ENCODE measurements around the gene PLEKHA1. TPM values are rescaled to one million over a fixed set of nuclear protein-coding genes. Genes with fewer than 3 reads are reported as not detected.

PLEKHA1 gene
- total RNA-seq, 1 experiment from 2014 or later, result 7.3 TPM

DNA sequence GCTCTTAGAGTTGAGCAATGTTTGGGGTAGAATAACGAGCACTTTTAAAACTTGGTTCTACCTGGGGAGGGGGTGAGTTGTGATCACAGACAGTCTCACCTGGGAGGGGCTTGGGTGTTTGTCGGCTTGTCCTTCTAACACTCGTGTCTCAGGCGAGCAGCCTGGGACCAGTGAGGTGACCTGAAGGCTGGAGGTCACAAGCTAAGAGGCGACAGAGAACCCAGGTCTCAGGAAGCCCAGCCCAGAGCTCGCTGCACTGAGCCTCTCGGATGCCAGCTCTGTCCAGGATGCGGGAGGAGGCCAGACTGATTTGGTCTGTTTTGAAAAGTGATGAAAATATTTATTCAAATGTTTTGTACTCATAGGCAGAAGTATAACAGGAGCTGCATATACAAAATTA, 98.6 kb downstream of the PLEKHA1 start:
- H4K20me1 ChIP-seq (ENCODE audit: insufficient read depth, low read depth, low read length), result no peaks in the 10 kb centered on the region
- H3K27ac ChIP-seq (ENCODE audit: low read length), result no peak overlapping the region
- H2AFZ ChIP-seq (ENCODE audit: low read length), result no peak overlapping the region
- H3K9me2 ChIP-seq (replicated peaks; ENCODE audit: insufficient read depth, low read length), result no peaks in the 10 kb centered on the region
- no peak overlapping the region for H3K4me2 ChIP-seq (ENCODE audit: low read depth, low read length, poor library complexity, severe bottlenecking)
- no peaks in the 10 kb centered on the region for H3K4me1 ChIP-seq (ENCODE audit: low read length)
- H3K9ac ChIP-seq (ENCODE audit: low read length), result no peak overlapping the region
- no peaks in the 10 kb centered on the region for H3K27me3 ChIP-seq (ENCODE audit: low read length)
- H3K79me2 ChIP-seq (ENCODE audit: low read length), result no peaks in the 10 kb centered on the region
- no peaks in the 10 kb centered on the region for H3K9me3 ChIP-seq (ENCODE audit: low read length)
- no peak for DNase-seq
- H3K36me3 ChIP-seq (ENCODE audit: insufficient read depth, low read length), result no peaks in the 10 kb centered on the region
- H3K4me3 ChIP-seq (ENCODE audit: low read length), result no peak overlapping the region

DNA sequence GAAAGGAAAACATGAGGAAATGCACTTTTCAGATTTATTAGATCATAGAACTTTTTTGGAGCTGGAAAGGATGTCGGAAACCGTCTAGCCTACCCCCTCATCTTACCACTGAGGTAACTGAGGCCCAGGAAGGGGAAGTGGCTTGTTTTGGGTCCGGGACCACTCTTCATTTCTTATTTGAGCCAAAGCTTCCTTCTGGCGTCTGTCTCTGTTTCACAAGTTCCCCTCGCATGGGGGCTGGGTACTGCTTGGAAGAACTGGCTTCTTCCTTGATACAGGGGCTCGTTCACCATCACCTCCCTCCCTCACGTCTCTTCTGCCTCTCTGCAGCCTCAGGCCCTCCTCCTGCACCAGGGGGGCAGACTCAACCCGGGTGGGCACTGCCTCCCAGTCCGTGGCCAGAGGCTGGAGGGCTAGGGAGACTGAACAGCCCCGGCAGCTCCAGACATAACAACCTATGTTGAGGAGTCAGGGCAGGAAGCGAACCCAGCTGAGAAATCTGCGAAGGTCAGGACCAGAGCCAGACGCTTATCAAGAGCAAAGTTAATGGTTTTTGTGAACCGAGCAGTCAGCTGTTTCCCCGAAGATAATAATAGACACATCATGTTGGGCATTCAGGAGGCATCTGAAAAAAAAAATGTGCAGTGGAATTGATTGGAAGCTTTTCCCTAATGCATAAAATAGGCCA, 99.8 kb downstream of the PLEKHA1 start:
- Histone ChIP-seq H3K9me2 (replicated peaks; ENCODE audit: insufficient read depth, low read length) (no peaks in the 10 kb centered on the region), H3K9ac (ENCODE audit: low read length) (no peak overlapping the region), H3K36me3 (ENCODE audit: insufficient read depth, low read length) (no peaks in the 10 kb centered on the region), H3K9me3 (ENCODE audit: low read length) (no peaks in the 10 kb centered on the region), H3K4me2 (ENCODE audit: low read depth, low read length, poor library complexity, severe bottlenecking) (no peak overlapping the region), H3K4me1 (ENCODE audit: low read length) (no peaks in the 10 kb centered on the region), H3K79me2 (ENCODE audit: low read length) (no peaks in the 10 kb centered on the region), H3K4me3 (ENCODE audit: low read length) (no peak overlapping the region), H3K27me3 (ENCODE audit: low read length) (no peaks in the 10 kb centered on the region), H4K20me1 (ENCODE audit: insufficient read depth, low read depth, low read length) (no peaks in the 10 kb centered on the region), H3K27ac (ENCODE audit: low read length) (no peak overlapping the region), H2AFZ (ENCODE audit: low read length) (no peak overlapping the region)
- no peak for DNase-seq

DNA sequence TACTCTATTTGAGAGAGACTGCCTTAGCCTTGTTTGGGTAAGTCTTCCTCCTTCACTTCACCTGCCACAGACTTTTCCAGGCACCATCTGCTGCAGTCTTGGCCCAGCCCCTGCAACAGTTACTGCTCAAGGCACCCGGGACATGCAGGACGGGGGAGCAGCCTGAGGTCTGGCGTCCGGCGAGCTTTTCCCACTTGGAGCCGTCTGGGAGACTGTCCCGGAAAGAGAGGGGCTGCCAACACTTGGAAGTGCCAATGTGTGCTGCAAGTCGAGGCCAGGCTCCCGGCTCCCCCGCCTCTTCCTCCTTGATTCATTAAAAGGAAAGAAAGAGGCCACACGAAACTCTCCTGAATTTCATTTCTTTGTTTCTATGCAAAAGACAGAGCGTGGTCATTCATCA, 100.6 kb downstream of the PLEKHA1 start:
- H3K4me2 ChIP-seq (ENCODE audit: low read depth, low read length, poor library complexity, severe bottlenecking), result no peak overlapping the region
- H3K9me2 ChIP-seq (replicated peaks; ENCODE audit: insufficient read depth, low read length), result no peaks in the 10 kb centered on the region
- no peaks in the 10 kb centered on the region for H4K20me1 ChIP-seq (ENCODE audit: insufficient read depth, low read depth, low read length)
- no peak for DNase-seq
- H3K4me1 ChIP-seq (ENCODE audit: low read length), result no peaks in the 10 kb centered on the region
- H3K36me3 ChIP-seq (ENCODE audit: insufficient read depth, low read length), result no peaks in the 10 kb centered on the region
- H3K9me3 ChIP-seq (ENCODE audit: low read length), result no peaks in the 10 kb centered on the region
- no peak overlapping the region for H3K27ac ChIP-seq (ENCODE audit: low read length)
- no peak overlapping the region for H3K9ac ChIP-seq (ENCODE audit: low read length)
- H2AFZ ChIP-seq (ENCODE audit: low read length), result no peak overlapping the region
- no peaks in the 10 kb centered on the region for H3K27me3 ChIP-seq (ENCODE audit: low read length)
- H3K4me3 ChIP-seq (ENCODE audit: low read length), result no peak overlapping the region
- H3K79me2 ChIP-seq (ENCODE audit: low read length), result no peaks in the 10 kb centered on the region

DNA sequence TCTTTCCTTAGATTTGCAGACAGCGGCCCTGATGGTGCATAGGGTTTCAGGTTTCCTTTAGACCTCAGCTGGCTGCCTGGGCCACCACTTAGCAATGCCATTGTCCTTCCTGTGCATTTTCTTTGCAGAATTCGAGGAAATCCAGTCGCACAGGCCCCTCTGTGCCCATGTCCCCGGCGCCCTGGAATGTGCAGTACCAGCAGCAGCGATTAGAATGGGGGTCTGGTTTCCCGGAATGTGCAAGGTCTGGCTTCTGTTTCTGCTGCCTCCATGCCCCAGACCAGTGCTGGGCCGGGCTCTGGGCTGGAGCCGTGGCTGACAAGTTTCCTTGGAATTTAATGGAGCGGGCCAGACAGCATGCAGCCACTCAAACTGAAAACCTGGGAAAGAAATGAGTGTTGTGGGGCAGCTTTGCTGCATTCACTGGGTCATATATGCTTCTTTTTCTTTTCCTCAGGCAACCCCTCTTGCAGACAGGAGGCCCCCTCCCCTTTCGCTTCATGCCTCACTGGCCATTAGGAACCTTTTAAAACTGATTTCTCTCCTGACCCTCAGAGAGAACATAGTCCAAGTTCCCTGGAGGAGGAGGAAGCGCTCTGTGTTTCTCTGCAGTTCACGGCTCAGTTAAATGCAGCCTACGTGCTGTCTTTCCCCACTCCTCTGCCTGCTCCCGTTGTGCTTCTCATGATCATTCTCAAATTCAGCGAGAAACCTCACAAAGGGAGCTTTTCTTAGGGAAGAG, 101.3 kb downstream of the PLEKHA1 start:
- H3K9ac ChIP-seq (ENCODE audit: low read length), result no peak overlapping the region

DNA sequence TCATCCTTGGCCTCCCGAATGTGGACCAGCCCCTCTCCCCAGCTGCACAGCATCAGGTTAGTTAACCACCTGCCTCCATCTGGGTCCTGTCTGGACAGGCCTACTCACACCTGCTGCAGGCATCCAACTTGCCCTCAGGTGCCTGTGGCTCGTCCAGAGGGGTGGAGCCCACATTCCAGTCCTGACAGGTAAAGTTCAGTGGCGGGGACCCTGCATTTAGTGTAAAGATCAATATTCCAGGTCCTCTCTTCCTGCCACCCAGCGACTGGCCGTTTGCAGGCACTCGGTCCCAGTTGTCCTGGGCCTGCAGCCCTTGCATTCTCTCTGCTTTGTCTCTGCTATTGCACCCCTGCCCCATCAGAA, 101.8 kb downstream of the PLEKHA1 start:
- Histone ChIP-seq H3K9me3 (ENCODE audit: low read length) (no peaks in the 10 kb centered on the region), H3K36me3 (ENCODE audit: insufficient read depth, low read length) (no peaks in the 10 kb centered on the region), H3K4me3 (ENCODE audit: low read length) (no peak overlapping the region), H3K4me2 (ENCODE audit: low read depth, low read length, poor library complexity, severe bottlenecking) (no peak overlapping the region), H3K9me2 (replicated peaks; ENCODE audit: insufficient read depth, low read length) (no peaks in the 10 kb centered on the region), H3K27ac (ENCODE audit: low read length) (no peak overlapping the region), H3K79me2 (ENCODE audit: low read length) (no peaks in the 10 kb centered on the region), H4K20me1 (ENCODE audit: insufficient read depth, low read depth, low read length) (no peaks in the 10 kb centered on the region), H3K27me3 (ENCODE audit: low read length) (no peaks in the 10 kb centered on the region), H3K4me1 (ENCODE audit: low read length) (no peaks in the 10 kb centered on the region), H3K9ac (ENCODE audit: low read length) (no peak overlapping the region), H2AFZ (ENCODE audit: low read length) (no peak overlapping the region)
- DNase-seq, result no peak

More for the DNA sequence above, 101.3 kb downstream of the PLEKHA1 start:
- Histone ChIP-seq H3K4me3 (ENCODE audit: low read length) (no peak overlapping the region), H3K79me2 (ENCODE audit: low read length) (no peaks in the 10 kb centered on the region), H4K20me1 (ENCODE audit: insufficient read depth, low read depth, low read length) (no peaks in the 10 kb centered on the region), H3K9me3 (ENCODE audit: low read length) (no peaks in the 10 kb centered on the region), H3K4me2 (ENCODE audit: low read depth, low read length, poor library complexity, severe bottlenecking) (no peak overlapping the region), H3K4me1 (ENCODE audit: low read length) (no peaks in the 10 kb centered on the region), H3K27ac (ENCODE audit: low read length) (no peak overlapping the region), H3K36me3 (ENCODE audit: insufficient read depth, low read length) (no peaks in the 10 kb centered on the region), H3K9me2 (replicated peaks; ENCODE audit: insufficient read depth, low read length) (no peaks in the 10 kb centered on the region), H2AFZ (ENCODE audit: low read length) (no peak overlapping the region), H3K27me3 (ENCODE audit: low read length) (no peaks in the 10 kb centered on the region)
- no peak for DNase-seq

DNA sequence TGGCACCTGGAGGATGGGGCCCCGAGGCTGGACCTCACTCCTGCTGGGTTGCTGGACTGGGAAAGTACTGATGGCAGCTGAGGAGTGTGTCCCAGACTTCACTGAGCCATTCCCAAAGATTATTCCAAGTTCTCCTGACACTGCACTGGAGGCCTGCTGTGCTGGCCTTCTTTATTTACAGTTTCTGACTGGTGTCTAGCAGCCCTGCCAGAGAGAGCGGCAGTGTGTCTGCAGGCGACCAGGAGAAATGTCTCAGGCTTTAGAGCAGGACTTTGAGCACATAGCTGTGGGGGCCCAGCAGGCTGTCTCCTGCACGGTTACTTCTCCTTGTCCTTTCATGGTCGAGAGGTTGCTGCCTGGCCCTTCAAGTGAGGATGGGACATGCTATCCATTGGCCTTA, 102.9 kb downstream of the PLEKHA1 start:
- DNase-seq, result no peak
- Histone ChIP-seq H2AFZ (ENCODE audit: low read length) (no peak overlapping the region), H3K9me2 (replicated peaks; ENCODE audit: insufficient read depth, low read length) (no peaks in the 10 kb centered on the region)

DNA sequence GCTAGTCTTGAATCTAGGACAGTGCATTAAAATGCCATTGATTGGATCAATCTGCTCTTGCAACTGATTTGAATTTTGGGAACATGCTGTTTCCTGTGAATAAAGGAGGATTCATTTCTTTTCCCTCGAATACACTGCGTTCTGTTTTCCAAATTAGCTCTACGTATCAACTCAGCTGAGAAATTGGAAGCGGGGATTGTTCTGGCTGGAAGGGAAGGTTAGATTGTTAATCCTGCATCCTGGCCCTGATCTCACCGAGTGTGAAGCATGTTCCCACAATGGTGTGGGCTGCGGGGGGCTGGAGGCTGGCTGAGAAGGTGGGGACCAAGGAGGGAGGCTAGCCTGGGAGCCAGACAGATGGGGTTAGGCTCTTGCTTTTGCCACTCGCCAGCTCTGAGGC, 104.5 kb downstream of the PLEKHA1 start:
- Histone ChIP-seq H3K79me2 (ENCODE audit: low read length) (no peaks in the 10 kb centered on the region), H3K9me2 (replicated peaks; ENCODE audit: insufficient read depth, low read length) (no peaks in the 10 kb centered on the region), H3K4me2 (ENCODE audit: low read depth, low read length, poor library complexity, severe bottlenecking) (no peak overlapping the region), H3K4me1 (ENCODE audit: low read length) (no peaks in the 10 kb centered on the region), H3K9ac (ENCODE audit: low read length) (no peak overlapping the region), H3K27ac (ENCODE audit: low read length) (no peak overlapping the region), H4K20me1 (ENCODE audit: insufficient read depth, low read depth, low read length) (no peaks in the 10 kb centered on the region), H3K9me3 (ENCODE audit: low read length) (no peaks in the 10 kb centered on the region), H3K4me3 (ENCODE audit: low read length) (no peak overlapping the region), H2AFZ (ENCODE audit: low read length) (no peak overlapping the region), H3K36me3 (ENCODE audit: insufficient read depth, low read length) (no peaks in the 10 kb centered on the region), H3K27me3 (ENCODE audit: low read length) (no peaks in the 10 kb centered on the region)
- no peak for DNase-seq

More for the DNA sequence above, 102.9 kb downstream of the PLEKHA1 start:
- Histone ChIP-seq H3K9me3 (ENCODE audit: low read length) (no peaks in the 10 kb centered on the region), H3K27me3 (ENCODE audit: low read length) (no peaks in the 10 kb centered on the region), H3K79me2 (ENCODE audit: low read length) (no peaks in the 10 kb centered on the region), H3K4me3 (ENCODE audit: low read length) (no peak overlapping the region), H3K27ac (ENCODE audit: low read length) (no peak overlapping the region), H3K9ac (ENCODE audit: low read length) (no peak overlapping the region), H4K20me1 (ENCODE audit: insufficient read depth, low read depth, low read length) (no peaks in the 10 kb centered on the region), H3K4me2 (ENCODE audit: low read depth, low read length, poor library complexity, severe bottlenecking) (no peak overlapping the region), H3K4me1 (ENCODE audit: low read length) (no peaks in the 10 kb centered on the region), H3K36me3 (ENCODE audit: insufficient read depth, low read length) (no peaks in the 10 kb centered on the region)

DNA sequence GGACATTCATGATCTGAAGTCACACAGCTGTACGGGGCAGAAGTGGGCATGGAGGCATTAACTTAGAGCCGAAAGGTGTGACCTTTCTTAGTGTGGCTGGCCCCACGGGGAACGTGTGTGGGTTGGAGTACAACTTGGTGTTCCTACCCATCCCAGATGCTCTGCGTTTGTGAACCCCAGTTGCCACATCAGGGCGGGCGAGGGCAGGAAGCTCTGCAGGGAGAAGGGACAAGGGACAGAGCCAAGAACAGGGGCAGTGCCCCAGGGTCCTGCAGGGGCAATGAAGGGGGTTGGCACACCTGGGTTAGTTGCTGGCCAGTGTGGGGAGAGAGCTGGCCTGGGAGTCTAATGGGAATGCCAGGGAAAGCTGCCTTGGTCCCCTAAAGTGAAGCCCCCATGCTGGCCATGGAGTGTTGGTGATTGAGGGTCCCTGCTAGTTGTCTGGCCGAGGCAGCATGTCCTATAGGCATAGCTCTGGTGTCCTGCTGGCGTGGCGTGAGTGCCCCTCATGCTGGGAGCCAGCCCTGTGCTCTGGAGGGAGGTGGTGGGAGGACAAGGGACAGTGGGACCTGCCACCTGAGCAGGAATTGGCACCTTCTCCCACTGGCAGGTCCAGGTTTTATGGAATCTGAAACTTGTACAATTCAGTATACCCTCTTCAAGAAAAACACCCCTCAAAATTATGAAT, 105.8 kb downstream of the PLEKHA1 start:
- Histone ChIP-seq H3K27me3 (ENCODE audit: low read length) (no peaks in the 10 kb centered on the region), H3K9me2 (replicated peaks; ENCODE audit: insufficient read depth, low read length) (no peaks in the 10 kb centered on the region), H3K36me3 (ENCODE audit: insufficient read depth, low read length) (no peaks in the 10 kb centered on the region), H4K20me1 (ENCODE audit: insufficient read depth, low read depth, low read length) (no peaks in the 10 kb centered on the region), H3K79me2 (ENCODE audit: low read length) (no peaks in the 10 kb centered on the region), H3K9ac (ENCODE audit: low read length) (no peak overlapping the region), H3K27ac (ENCODE audit: low read length) (no peak overlapping the region), H3K4me3 (ENCODE audit: low read length) (no peak overlapping the region), H2AFZ (ENCODE audit: low read length) (no peak overlapping the region), H3K4me2 (ENCODE audit: low read depth, low read length, poor library complexity, severe bottlenecking) (no peak overlapping the region), H3K9me3 (ENCODE audit: low read length) (no peaks in the 10 kb centered on the region), H3K4me1 (ENCODE audit: low read length) (no peaks in the 10 kb centered on the region)
- DNase-seq, result no peak

All from Karpas-422 (cell line).